DMS79 (cell line): Measurements from ENCODE around the gene CSTF3.
"Not testable (repeated sequence)": the region's sequence is repeated elsewhere in the genome, so short reads cannot be mapped to it uniquely, and the experiment has no call there.

Experiments
- DNase-seq: peaks from one replicate; lab custom pipeline; 2025; lab: John Stamatoyannopoulos, UW

CSTF3 gene

GRCh38 chr11:33086017-33086416, 75.3 kb downstream of the CSTF3 start:
- DNase-seq, result no peak

GRCh38 chr11:33083918-33084317, 77.4 kb downstream of the CSTF3 start:
- no peak for DNase-seq

GRCh38 chr11:33072465-33072864, 88.8 kb downstream of the CSTF3 start:
- DNase-seq, result no peak

GRCh38 chr11:33068611-33069340, 92.5 kb downstream of the CSTF3 start:
- DNase-seq, result no peak

- DNase-seq, result no peak
Measured at GRCh38 chr11:33067294-33067693, 94.0 kb downstream of the CSTF3 start.

- DNase-seq, result no peak
Measured at GRCh38 chr11:33065445-33066178, 95.7 kb downstream of the CSTF3 start.

GRCh38 chr11:33064866-33065265, 96.4 kb downstream of the CSTF3 start:
- no peak for DNase-seq

- no peak for DNase-seq
Measured at GRCh38 chr11:33064033-33064825, 97.1 kb downstream of the CSTF3 start.

GRCh38 chr11:33063326-33063881, 97.9 kb downstream of the CSTF3 start:
- no peak for DNase-seq

GRCh38 chr11:33062137-33062536, 99.1 kb downstream of the CSTF3 start:
- DNase-seq, result no peak

GRCh38 chr11:33060271-33060670, 101.0 kb downstream of the CSTF3 start:
- no peak for DNase-seq

- no peak for DNase-seq
Measured at GRCh38 chr11:33059331-33060007, 101.8 kb downstream of the CSTF3 start.

- DNase-seq, result no peak
Measured at GRCh38 chr11:33057284-33057683, 104.0 kb downstream of the CSTF3 start.

- no peak for DNase-seq
Measured at GRCh38 chr11:33055375-33055774, 105.9 kb downstream of the CSTF3 start.

- no peak for DNase-seq
Measured at GRCh38 chr11:33052231-33052630, 109.0 kb downstream of the CSTF3 start.

GRCh38 chr11:33049565-33050408, 111.5 kb downstream of the CSTF3 start:
- not testable (repeated sequence) for DNase-seq

- DNase-seq, result not testable (repeated sequence)
Measured at GRCh38 chr11:33048701-33049100, 112.6 kb downstream of the CSTF3 start.

- no peak for DNase-seq
Measured at GRCh38 chr11:33045551-33046255, 115.6 kb downstream of the CSTF3 start.

GRCh38 chr11:33044285-33044756, 117.0 kb downstream of the CSTF3 start:
- no peak for DNase-seq

GRCh38 chr11:33043221-33043830, 118.0 kb downstream of the CSTF3 start:
- DNase-seq, result no peak
